Prostate gland (tissue), 2 donors: ENCODE results near the gene SPEN. TPM values are rescaled to one million over a fixed set of nuclear protein-coding genes. Genes with fewer than 3 reads are reported as not detected.

Source experiments
- DNase-seq: peaks from one replicate; pipeline ENCODE4 v3.0.0-alpha.2; 2019; ENCODE audit warnings: low spot score
- H3K27ac ChIP-seq, 2 donors: fragments of 200-600 bp; sonication (generic); 2 replicates each; pipeline ENCODE4 v1.5.1; 2017 to 2019
- H3K27me3 ChIP-seq: fragments of 200-600 bp; sonication (generic); replicated peaks from 2 replicates; pipeline ENCODE4 v1.5.1; 2019; ENCODE audit not compliant: insufficient read depth
- H3K36me3 ChIP-seq, 2 donors: fragments of 200-600 bp; sonication (generic); 1 replicate in 1 of 2; 2 replicates in 1 of 2; pipeline versions ENCODE4 v1.5.1 to v1.8.1; 2017 to 2019
- H3K4me1 ChIP-seq: fragments of 200-600 bp; sonication (generic); replicated peaks from 2 replicates; pipeline ENCODE4 v1.5.1; 2019
- H3K4me3 ChIP-seq, 2 donors: fragments of 200-600 bp; sonication (generic); 2 replicates each; pipeline ENCODE4 v1.5.1; 2017 to 2019
- H3K9me3 ChIP-seq: fragments of 200-600 bp; sonication (generic); 2 replicates; pipeline ENCODE4 v1.5.1; 2017
- POLR2A ChIP-seq: fragments of 450-650 bp; IDR thresholded peaks from one replicate; pipeline ENCODE4 v1.6.1; 2016; ENCODE audit warnings: antibody characterized with exemption, mild to moderate bottlenecking
- POLR2AphosphoS5 ChIP-seq: sonication (generic); formaldehyde crosslinking; IDR thresholded peaks from one replicate; pipeline ENCODE4 v1.6.1; 2017; ENCODE audit warnings: antibody characterized with exemption
- WGBS: methylation state at CpG from one replicate; pipeline ENCODE4 v1.1.5; 2018; 5-methylcytosine and 5-hydroxymethylcytosine counted together
- intact Hi-C: fragments of 100-400 bp; cut with DNase I; formaldehyde crosslinking; loops from one replicate; pipeline ENCODE4 v1.14.2; 2022
- total RNA-seq, 2 donors: library from RNA; depleted of rRNA; stranded (reverse); fragments of >200 nt; gene quantifications; one replicate each; pipeline ENCODE4 v1.1.0, GENCODE V29; 2016
- TF ChIP-seq, protein P1 (sequence below), 4 experiments: fragments of 200-600 bp in 2 of 4; fragments of 450-650 bp in 2 of 4; sonication (generic) in 2 of 4; IDR thresholded peaks; 1 replicate in 3 of 4; 2 replicates in 1 of 4; pipeline ENCODE4 v1.5.1; 2016 to 2019; ENCODE audit warnings: antibody characterized with exemption in 4 of 4, mild to moderate bottlenecking in 2 of 4, moderate library complexity in 2 of 4

SPEN gene
- total RNA-seq, 2 donors from 2014 or later = 31.9 to 48.3 TPM

DNA sequence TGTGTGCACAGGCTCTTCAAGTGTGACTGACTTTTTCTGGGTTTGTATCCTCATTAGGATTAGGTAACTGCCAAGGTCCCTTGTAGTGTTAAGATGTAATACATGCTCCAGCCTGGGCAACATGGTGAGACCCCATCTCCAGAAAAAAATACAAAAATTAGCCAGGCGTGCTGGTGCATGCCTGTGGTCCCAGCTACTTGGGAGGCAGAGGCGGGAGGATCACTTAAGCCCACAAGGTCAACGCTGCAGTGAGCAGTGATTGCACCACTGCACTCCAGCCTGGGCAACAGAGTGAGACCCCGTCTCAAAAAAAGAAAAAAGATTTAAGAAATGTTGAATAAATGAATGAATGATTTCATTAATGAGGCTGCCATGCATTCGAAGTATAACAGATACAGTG lies 113.3 kb downstream of the SPEN start:
- WGBS = 96% methylated on average over 5 of the region's 5 CpGs
- DNase-seq = no peak
- Histone ChIP-seq H3K4me3 (no peak overlapping the region), H3K4me1 (no peaks in the 10 kb centered on the region), H3K27me3 (no peaks in the 10 kb centered on the region), H3K36me3 (no peaks in the 10 kb centered on the region), H3K9me3 (no peaks in the 10 kb centered on the region), H3K27ac (no peak overlapping the region)
- intact Hi-C loops = no loop called here
- no peak for TF ChIP-seq POLR2A
- no peak for TF ChIP-seq POLR2AphosphoS5
- TF ChIP-seq, protein P1, sequence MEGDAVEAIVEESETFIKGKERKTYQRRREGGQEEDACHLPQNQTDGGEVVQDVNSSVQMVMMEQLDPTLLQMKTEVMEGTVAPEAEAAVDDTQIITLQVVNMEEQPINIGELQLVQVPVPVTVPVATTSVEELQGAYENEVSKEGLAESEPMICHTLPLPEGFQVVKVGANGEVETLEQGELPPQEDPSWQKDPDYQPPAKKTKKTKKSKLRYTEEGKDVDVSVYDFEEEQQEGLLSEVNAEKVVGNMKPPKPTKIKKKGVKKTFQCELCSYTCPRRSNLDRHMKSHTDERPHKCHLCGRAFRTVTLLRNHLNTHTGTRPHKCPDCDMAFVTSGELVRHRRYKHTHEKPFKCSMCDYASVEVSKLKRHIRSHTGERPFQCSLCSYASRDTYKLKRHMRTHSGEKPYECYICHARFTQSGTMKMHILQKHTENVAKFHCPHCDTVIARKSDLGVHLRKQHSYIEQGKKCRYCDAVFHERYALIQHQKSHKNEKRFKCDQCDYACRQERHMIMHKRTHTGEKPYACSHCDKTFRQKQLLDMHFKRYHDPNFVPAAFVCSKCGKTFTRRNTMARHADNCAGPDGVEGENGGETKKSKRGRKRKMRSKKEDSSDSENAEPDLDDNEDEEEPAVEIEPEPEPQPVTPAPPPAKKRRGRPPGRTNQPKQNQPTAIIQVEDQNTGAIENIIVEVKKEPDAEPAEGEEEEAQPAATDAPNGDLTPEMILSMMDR (IDR thresholded peaks at IDR 0.05) = no peak

DNA sequence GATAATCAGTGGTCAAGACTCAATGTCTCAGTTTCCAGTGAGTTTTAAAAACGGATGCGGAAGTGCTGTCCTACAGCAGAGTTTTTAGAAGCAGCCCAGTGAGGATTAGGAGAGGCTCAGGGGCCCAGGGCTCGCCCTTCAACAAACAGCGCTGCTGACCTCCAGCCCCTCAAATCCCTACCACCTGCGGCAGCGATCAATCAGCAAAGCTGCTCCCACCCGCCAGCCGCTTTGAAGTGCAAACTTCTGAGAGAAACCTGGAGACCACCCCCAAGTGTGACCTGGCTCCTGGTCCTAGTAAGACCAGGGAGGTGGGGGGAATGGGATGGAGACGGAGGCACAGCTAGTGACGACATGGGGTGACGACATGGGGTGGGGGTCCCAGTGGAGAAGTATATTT lies 114.0 kb downstream of the SPEN start:
- Histone ChIP-seq H3K27ac (no peak overlapping the region), H3K4me3 (no peak overlapping the region), H3K9me3 (no peaks in the 10 kb centered on the region), H3K27me3 (no peaks in the 10 kb centered on the region), H3K4me1 (no peaks in the 10 kb centered on the region), H3K36me3 (no peaks in the 10 kb centered on the region)
- no peak for DNase-seq
- 86% methylated on average over 11 of the region's 11 CpGs for WGBS
- TF ChIP-seq POLR2A (no peak), POLR2AphosphoS5 (no peak)
- TF ChIP-seq, protein P1 (IDR thresholded peaks at IDR 0.05) = no peak
- intact Hi-C loops = no loop called here

DNA sequence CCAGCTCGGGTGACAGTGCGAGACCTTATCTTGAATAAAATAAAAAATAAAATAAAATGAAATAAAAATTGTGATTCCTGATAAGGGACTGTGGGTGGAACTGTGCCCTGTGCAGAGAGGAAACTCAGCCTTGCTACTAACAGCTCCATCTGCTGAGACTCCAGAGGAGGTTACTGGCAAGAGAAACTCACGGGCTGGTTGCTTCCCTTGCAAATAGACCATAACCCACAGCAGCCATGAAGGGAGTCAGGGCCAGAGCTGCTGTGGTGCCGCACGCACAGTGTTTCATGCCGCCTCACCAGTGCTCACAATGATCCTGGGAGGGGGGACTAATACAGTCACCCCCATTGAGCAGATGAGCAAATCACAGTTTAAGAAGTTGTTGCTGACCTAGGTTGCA lies 114.7 kb downstream of the SPEN start:
- no peak for DNase-seq
- H3K36me3 ChIP-seq = no peaks in the 10 kb centered on the region
- no peaks in the 10 kb centered on the region for H3K9me3 ChIP-seq
- no peak overlapping the region for H3K27ac ChIP-seq
- H3K27me3 ChIP-seq = no peaks in the 10 kb centered on the region
- intact Hi-C loops = no loop called here
- WGBS = 92% methylated on average over 6 of the region's 6 CpGs
- TF ChIP-seq POLR2AphosphoS5 (no peak), POLR2A (no peak)
- TF ChIP-seq, protein P1 (IDR thresholded peaks at IDR 0.05) = no peak
- no peak overlapping the region for H3K4me3 ChIP-seq
- no peaks in the 10 kb centered on the region for H3K4me1 ChIP-seq

DNA sequence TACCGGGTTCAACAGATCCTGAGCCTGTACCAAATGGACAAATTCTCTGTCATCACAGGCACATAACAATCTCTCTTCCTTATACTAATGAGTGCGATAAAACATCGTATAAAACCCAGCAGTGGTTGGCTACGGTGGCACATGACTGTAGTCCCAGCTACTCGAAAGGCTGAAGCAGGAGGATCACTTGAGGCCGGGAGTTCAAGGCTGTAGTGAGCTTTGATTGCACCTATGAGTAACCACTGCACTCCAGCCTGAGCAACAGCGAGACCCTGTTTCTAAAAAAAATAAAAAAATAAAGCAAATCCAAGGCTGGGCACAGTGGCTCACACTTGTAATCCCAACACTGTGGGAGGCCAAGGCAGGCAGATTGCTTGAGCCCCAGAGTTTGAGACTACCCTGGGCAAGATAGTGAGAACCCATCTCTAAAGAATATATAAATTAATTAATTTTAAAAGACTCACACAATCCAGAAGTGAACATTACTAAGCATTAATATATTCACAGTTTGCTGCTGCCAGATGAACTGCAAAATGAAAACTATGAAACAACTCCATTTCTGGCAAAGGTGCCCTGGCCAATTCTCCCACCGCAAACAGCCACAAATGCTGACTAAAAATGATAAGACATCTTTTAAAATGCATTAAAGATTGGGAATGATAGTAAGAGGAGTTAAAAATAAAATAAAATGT lies 115.3 kb downstream of the SPEN start:
- Histone ChIP-seq H3K4me1 (no peaks in the 10 kb centered on the region), H3K27me3 (no peaks in the 10 kb centered on the region), H3K4me3 (no peak overlapping the region), H3K9me3 (no peaks in the 10 kb centered on the region), H3K36me3 (no peaks in the 10 kb centered on the region), H3K27ac (no peak overlapping the region)
- TF ChIP-seq POLR2A = no peak
- TF ChIP-seq POLR2AphosphoS5 = no peak
- TF ChIP-seq, protein P1 (IDR thresholded peaks at IDR 0.05) = no peak
- intact Hi-C loops = no loop called here
- DNase-seq = no peak
- 87% methylated on average over 8 of the region's 8 CpGs for WGBS

DNA sequence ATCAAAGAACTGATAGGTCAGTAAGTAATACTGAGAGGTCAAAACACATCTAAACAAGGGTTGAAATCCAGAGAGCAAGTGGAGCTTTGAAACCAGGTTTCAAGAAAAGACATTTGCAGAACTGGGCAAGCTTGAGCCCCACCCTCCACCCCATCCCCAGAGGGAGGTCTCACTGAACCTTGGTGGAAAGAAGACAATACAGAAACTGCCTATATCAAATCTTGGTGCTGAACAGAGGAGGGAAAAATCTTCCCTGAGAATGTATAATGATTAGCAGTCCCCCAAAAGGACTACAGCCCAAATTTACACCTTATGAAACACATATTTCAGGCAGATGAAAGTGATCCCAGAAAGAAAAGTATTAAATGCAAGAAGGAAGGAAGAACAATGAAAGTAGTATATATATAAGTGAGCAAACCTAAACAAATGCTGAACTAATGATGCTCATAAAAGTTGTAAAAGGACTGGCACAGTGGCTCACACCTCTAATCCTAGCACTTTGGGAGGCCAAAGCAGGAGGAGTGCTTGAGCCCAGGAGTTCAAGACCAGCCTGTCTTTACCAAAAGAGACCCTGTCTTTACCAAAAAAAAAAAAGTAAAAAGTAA lies 116.0 kb downstream of the SPEN start:
- TF ChIP-seq POLR2AphosphoS5 (no peak), POLR2A (no peak)
- TF ChIP-seq, protein P1 (IDR thresholded peaks at IDR 0.05) = no peak
- Histone ChIP-seq H3K27ac (no peak overlapping the region), H3K27me3 (no peaks in the 10 kb centered on the region), H3K4me1 (no peaks in the 10 kb centered on the region), H3K9me3 (no peaks in the 10 kb centered on the region), H3K4me3 (no peak overlapping the region), H3K36me3 (no peaks in the 10 kb centered on the region)
- intact Hi-C loops = no loop called here
- DNase-seq = no peak
